ENCODE data around the gene FRMPD2. TPM values are rescaled to one million over a fixed set of nuclear protein-coding genes. Genes with fewer than 3 reads are reported as not detected.

Gene FRMPD2
- total and polyA plus RNA-seq, 2 experiments from 2014 or later: not detected

DNA sequence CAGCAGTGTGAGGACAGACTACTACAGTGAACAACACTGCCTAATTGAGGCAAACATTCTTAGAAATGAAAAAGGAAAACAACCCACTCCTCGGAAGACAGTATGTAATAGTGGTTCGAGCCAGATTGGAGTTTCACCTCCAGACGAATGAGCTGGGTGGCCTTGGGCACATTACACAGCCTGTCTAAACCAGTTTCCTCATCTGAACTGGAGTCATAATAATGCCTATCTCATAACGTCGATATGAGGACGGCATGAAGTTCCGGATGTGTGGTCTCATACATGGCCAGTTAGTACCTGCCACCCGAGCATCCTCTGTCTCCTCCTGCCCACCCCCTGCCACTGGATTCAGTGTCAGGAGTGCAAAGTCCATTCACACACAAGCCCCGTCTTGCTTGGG lies 15.8 kb upstream of the FRMPD2 start:
- ATAC-seq (no peak), DNase-seq (ENCODE audit: low spot score) (no peak)
- Mint-ChIP-seq H3K4me3 (no peak overlapping the region), H3K27ac (no peak overlapping the region), H3K36me3 (ENCODE audit: low read depth) (no peaks in the 10 kb centered on the region; the same call in 2 of the 3 replicates), H3K27me3 (ENCODE audit: insufficient read depth, low read depth, poor library complexity) (peaks cover 2% of the 10 kb centered on the region), H3K4me1 (peaks cover 10% of the 10 kb centered on the region; the same call in 2 of the 3 replicates), H3K9me3 (peaks cover 2% of the 10 kb centered on the region; the same call in 2 of the 3 replicates)
- Histone ChIP-seq H3F3A (replicated peaks; ENCODE audit: low read depth) (no peaks in the 10 kb centered on the region), H3K4me1 (ENCODE audit: insufficient read depth) (0 out of 2 replicates have a peak, but pooled peaks cover 3% of the 10 kb centered on the region), H3K9me2 (ENCODE audit: insufficient read depth) (0 out of 2 replicates have a peak, but pooled peaks cover 3% of the 10 kb centered on the region), H3K4me3 (no peak overlapping the region), H3K36me3 (ENCODE audit: insufficient read depth) (no peaks in the 10 kb centered on the region), H3K27me3 (ENCODE audit: insufficient read depth) (no peaks in the 10 kb centered on the region), H3K79me2 (replicated peaks; ENCODE audit: insufficient read depth) (no peaks in the 10 kb centered on the region), H3K27ac (ENCODE audit: low read depth) (no peak overlapping the region), H4K20me1 (replicated peaks; ENCODE audit: insufficient read depth) (no peaks in the 10 kb centered on the region), H3K4me2 (no peak overlapping the region), H2AFZ (peak overlapping the region; percentile 39)
- TF ChIP-seq POLR2AphosphoS5 (IDR thresholded peaks at IDR 0.05; ENCODE audit: low read depth): no peak
- TF ChIP-seq, protein P1, sequence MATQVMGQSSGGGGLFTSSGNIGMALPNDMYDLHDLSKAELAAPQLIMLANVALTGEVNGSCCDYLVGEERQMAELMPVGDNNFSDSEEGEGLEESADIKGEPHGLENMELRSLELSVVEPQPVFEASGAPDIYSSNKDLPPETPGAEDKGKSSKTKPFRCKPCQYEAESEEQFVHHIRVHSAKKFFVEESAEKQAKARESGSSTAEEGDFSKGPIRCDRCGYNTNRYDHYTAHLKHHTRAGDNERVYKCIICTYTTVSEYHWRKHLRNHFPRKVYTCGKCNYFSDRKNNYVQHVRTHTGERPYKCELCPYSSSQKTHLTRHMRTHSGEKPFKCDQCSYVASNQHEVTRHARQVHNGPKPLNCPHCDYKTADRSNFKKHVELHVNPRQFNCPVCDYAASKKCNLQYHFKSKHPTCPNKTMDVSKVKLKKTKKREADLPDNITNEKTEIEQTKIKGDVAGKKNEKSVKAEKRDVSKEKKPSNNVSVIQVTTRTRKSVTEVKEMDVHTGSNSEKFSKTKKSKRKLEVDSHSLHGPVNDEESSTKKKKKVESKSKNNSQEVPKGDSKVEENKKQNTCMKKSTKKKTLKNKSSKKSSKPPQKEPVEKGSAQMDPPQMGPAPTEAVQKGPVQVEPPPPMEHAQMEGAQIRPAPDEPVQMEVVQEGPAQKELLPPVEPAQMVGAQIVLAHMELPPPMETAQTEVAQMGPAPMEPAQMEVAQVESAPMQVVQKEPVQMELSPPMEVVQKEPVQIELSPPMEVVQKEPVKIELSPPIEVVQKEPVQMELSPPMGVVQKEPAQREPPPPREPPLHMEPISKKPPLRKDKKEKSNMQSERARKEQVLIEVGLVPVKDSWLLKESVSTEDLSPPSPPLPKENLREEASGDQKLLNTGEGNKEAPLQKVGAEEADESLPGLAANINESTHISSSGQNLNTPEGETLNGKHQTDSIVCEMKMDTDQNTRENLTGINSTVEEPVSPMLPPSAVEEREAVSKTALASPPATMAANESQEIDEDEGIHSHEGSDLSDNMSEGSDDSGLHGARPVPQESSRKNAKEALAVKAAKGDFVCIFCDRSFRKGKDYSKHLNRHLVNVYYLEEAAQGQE (IDR thresholded peaks at IDR 0.05; ENCODE audit: unreplicated experiment): no peak
- TF ChIP-seq ZNF331 (CRISPR knock-in tag; IDR thresholded peaks at IDR 0.05; ENCODE audit: low read depth): no peak
- no peak for TF ChIP-seq STAT1 (IDR thresholded peaks at IDR 0.05; ENCODE audit: unreplicated experiment)

DNA sequence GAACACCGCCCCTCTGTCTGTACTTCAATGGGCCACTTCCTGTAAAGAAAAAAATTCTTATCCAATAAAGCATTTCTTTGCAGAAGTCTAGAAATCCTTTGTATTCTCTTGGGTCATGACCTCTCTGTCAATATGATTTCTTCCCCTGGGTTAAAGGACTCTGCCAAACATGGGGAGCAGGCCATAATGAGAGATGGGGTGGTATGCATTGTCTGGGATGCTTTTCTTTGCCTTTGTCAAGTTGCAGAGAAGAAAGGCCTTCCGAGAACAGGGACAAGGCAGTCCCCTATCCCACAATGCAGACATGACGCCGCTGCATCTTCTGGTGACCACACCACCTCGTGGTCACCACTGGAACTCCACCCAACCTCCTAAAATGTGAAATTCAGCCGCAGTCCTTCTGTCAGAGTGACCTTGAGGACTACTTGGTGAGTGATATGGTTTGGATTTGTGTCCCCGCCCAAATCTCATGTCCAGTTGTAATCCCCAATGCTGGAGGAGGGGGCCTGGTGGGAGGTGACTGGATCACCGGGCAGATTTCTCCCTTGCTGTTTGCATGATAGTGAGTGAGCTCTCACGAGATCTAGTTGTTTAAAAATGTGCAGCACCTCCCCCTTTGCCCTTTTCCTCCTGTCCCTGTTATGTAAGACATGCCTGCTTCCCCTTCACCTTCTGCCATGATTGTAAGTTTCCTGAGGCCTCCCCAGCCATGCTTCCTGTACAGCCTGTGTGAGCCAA lies 15.2 kb upstream of the FRMPD2 start:
- Histone ChIP-seq H3K27me3 (ENCODE audit: insufficient read depth) (no peaks in the 10 kb centered on the region), H4K20me1 (replicated peaks; ENCODE audit: insufficient read depth) (no peaks in the 10 kb centered on the region), H3F3A (replicated peaks; ENCODE audit: low read depth) (no peaks in the 10 kb centered on the region), H3K9me2 (ENCODE audit: insufficient read depth) (0 out of 2 replicates have a peak, but pooled peaks cover 3% of the 10 kb centered on the region), H3K4me3 (no peak overlapping the region), H2AFZ (peak overlapping the region; percentile 39), H3K36me3 (ENCODE audit: insufficient read depth) (no peaks in the 10 kb centered on the region), H3K79me2 (replicated peaks; ENCODE audit: insufficient read depth) (no peaks in the 10 kb centered on the region), H3K4me1 (ENCODE audit: insufficient read depth) (0 out of 2 replicates have a peak, but pooled peaks cover 3% of the 10 kb centered on the region), H3K27ac (ENCODE audit: low read depth) (no peak overlapping the region), H3K4me2 (no peak overlapping the region)
- DNase-seq (ENCODE audit: low spot score) (peak; percentile 82), ATAC-seq (peak; percentile 92)
- Mint-ChIP-seq H3K27me3 (ENCODE audit: insufficient read depth, low read depth, poor library complexity) (peaks cover 2% of the 10 kb centered on the region), H3K4me3 (no peak overlapping the region), H3K9me3 (peaks cover 8% of the 10 kb centered on the region), H3K36me3 (ENCODE audit: low read depth) (no peaks in the 10 kb centered on the region; the same call in 2 of the 3 replicates), H3K4me1 (peaks cover 10% of the 10 kb centered on the region; the same call in 2 of the 3 replicates), H3K27ac (no peak overlapping the region)
- TF ChIP-seq CREB1 (CRISPR knock-in tag; IDR thresholded peaks at IDR 0.05; ENCODE audit: low read depth): peak; percentile 57
- TF ChIP-seq, protein P2, sequence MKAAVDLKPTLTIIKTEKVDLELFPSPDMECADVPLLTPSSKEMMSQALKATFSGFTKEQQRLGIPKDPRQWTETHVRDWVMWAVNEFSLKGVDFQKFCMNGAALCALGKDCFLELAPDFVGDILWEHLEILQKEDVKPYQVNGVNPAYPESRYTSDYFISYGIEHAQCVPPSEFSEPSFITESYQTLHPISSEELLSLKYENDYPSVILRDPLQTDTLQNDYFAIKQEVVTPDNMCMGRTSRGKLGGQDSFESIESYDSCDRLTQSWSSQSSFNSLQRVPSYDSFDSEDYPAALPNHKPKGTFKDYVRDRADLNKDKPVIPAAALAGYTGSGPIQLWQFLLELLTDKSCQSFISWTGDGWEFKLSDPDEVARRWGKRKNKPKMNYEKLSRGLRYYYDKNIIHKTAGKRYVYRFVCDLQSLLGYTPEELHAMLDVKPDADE (IDR thresholded peaks at IDR 0.05): no peak
- TF ChIP-seq ZNF462 (CRISPR knock-in tag; IDR thresholded peaks at IDR 0.05): 0 out of 2 replicates have a peak, but pooled peaks have one; percentile 30
- TF ChIP-seq STAT1 (IDR thresholded peaks at IDR 0.05; ENCODE audit: unreplicated experiment): no peak
- TF ChIP-seq POLR2AphosphoS5 (IDR thresholded peaks at IDR 0.05; ENCODE audit: low read depth): no peak

Data from GM23338 (cell line).